K562 (cell line): ENCODE measurements around the gene COMMD1.
"Not testable (repeated sequence)": the region's sequence is repeated elsewhere in the genome, so short reads cannot be mapped to it uniquely, and the experiment has no call there.

Source experiments
- NR2C2 ChIP-seq, 2 experiments: fragments of 200-800 bp in 1 of 2; sonication (Bioruptor generic) in 1 of 2; sonication (generic) in 1 of 2; formaldehyde crosslinking in 1 of 2; IDR thresholded peaks; 2 replicates each; pipeline versions ENCODE4 v1.6.1 to v1.8.0; 2016 to 2022; ENCODE audit warnings: mild to moderate bottlenecking in 1 of 2, missing compliant biosample characterization in 1 of 2, missing genetic modification characterization in 1 of 2, missing genetic modification reagents in 1 of 2
- POLR2A ChIP-seq: fragments of 450-650 bp; conservative IDR thresholded peaks from 2 replicates; pipeline ENCODE4 v1.6.1; 2016
- TF ChIP-seq, protein P1 (sequence below), 3 experiments: IDR thresholded peaks in 2 of 3; conservative IDR thresholded peaks in 1 of 3; 2 replicates each; pipeline ENCODE4 v1.5.1; 2011 to 2012; ENCODE audit warnings: low read length in 3 of 3, mild to moderate bottlenecking in 3 of 3, control low read depth in 2 of 3, improper control_type of control experiment in 1 of 3, inconsistent platforms in 1 of 3, low read depth in 1 of 3, mixed read lengths in 1 of 3, moderate library complexity in 1 of 3; ENCODE audit not compliant: insufficient read depth in 2 of 3

- TF ChIP-seq, protein P1, sequence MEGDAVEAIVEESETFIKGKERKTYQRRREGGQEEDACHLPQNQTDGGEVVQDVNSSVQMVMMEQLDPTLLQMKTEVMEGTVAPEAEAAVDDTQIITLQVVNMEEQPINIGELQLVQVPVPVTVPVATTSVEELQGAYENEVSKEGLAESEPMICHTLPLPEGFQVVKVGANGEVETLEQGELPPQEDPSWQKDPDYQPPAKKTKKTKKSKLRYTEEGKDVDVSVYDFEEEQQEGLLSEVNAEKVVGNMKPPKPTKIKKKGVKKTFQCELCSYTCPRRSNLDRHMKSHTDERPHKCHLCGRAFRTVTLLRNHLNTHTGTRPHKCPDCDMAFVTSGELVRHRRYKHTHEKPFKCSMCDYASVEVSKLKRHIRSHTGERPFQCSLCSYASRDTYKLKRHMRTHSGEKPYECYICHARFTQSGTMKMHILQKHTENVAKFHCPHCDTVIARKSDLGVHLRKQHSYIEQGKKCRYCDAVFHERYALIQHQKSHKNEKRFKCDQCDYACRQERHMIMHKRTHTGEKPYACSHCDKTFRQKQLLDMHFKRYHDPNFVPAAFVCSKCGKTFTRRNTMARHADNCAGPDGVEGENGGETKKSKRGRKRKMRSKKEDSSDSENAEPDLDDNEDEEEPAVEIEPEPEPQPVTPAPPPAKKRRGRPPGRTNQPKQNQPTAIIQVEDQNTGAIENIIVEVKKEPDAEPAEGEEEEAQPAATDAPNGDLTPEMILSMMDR (IDR thresholded peaks at IDR 0.05 in 2 of 3, conservative IDR thresholded peaks at IDR 0.05 in 1 of 3; ENCODE audit: insufficient read depth in 2 of 3, low read depth in 1 of 3, low read length in 3 of 3), result not testable (repeated sequence)
- not testable (repeated sequence) for TF ChIP-seq NR2C2 (CRISPR knock-in tag; IDR thresholded peaks at IDR 0.05); NR2C2 (tag; IDR thresholded peaks at IDR 0.05); POLR2A
Measured at GRCh38 chr2:61879351-61879750, 26.1 kb upstream of the COMMD1 start.
